Gastrocnemius medialis (tissue), 4 donors: ENCODE measurements around the gene ITGB7.

Source experiments
- POLR2A ChIP-seq, 2 donors: fragments of 450-650 bp; IDR thresholded peaks; one replicate each; pipeline ENCODE4 v1.6.1; 2017; ENCODE audit warnings: antibody characterized with exemption in 2 of 2, mild to moderate bottlenecking in 2 of 2, moderate library complexity in 2 of 2
- TF ChIP-seq, protein P1 (sequence below), 5 experiments: fragments of 450-650 bp in 3 of 5; fragments of 200-600 bp in 2 of 5; sonication (generic) in 2 of 5; IDR thresholded peaks in 4 of 5; conservative IDR thresholded peaks in 1 of 5; 1 replicate in 4 of 5; 2 replicates in 1 of 5; pipeline ENCODE4 v1.5.1; 2016 to 2019; ENCODE audit warnings: antibody characterized with exemption in 5 of 5, mild to moderate bottlenecking in 3 of 5, moderate library complexity in 3 of 5

GRCh38 chr12:53201177-53201541, 5.9 kb downstream of the ITGB7 start:
- TF ChIP-seq, protein P1, sequence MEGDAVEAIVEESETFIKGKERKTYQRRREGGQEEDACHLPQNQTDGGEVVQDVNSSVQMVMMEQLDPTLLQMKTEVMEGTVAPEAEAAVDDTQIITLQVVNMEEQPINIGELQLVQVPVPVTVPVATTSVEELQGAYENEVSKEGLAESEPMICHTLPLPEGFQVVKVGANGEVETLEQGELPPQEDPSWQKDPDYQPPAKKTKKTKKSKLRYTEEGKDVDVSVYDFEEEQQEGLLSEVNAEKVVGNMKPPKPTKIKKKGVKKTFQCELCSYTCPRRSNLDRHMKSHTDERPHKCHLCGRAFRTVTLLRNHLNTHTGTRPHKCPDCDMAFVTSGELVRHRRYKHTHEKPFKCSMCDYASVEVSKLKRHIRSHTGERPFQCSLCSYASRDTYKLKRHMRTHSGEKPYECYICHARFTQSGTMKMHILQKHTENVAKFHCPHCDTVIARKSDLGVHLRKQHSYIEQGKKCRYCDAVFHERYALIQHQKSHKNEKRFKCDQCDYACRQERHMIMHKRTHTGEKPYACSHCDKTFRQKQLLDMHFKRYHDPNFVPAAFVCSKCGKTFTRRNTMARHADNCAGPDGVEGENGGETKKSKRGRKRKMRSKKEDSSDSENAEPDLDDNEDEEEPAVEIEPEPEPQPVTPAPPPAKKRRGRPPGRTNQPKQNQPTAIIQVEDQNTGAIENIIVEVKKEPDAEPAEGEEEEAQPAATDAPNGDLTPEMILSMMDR (IDR thresholded peaks at IDR 0.05 in 4 of 5, conservative IDR thresholded peaks at IDR 0.05 in 1 of 5) = no peak
- no peak for TF ChIP-seq POLR2A (IDR thresholded peaks at IDR 0.05)
